ENCODE data around the gene RAP1GAP2.

DNA sequence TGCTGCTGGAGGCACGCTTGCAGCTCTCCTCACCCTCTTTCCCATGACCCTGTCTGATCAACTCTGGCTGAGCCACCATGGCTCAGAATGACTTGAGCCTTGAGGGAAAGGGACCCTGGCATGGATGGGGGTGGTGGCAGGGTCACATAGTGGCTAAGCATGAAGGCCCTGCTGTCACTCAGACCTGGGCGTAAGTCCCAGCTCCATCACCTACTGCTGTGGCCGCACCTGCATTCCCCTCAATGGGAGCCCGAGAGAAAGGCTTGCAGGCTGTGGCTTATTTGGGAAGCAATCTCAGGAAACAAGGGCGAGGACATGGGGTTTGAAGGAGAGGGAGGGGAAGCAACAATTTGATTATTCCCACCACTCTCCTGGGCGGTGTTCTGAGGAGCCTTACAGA, 17.7 kb upstream of the RAP1GAP2 start:
- no peak for TF ChIP-seq EZH2phosphoT487 (IDR thresholded peaks at IDR 0.05; ENCODE audit: borderline replicate concordance, low read depth, low read length)
- TF ChIP-seq, protein P1, sequence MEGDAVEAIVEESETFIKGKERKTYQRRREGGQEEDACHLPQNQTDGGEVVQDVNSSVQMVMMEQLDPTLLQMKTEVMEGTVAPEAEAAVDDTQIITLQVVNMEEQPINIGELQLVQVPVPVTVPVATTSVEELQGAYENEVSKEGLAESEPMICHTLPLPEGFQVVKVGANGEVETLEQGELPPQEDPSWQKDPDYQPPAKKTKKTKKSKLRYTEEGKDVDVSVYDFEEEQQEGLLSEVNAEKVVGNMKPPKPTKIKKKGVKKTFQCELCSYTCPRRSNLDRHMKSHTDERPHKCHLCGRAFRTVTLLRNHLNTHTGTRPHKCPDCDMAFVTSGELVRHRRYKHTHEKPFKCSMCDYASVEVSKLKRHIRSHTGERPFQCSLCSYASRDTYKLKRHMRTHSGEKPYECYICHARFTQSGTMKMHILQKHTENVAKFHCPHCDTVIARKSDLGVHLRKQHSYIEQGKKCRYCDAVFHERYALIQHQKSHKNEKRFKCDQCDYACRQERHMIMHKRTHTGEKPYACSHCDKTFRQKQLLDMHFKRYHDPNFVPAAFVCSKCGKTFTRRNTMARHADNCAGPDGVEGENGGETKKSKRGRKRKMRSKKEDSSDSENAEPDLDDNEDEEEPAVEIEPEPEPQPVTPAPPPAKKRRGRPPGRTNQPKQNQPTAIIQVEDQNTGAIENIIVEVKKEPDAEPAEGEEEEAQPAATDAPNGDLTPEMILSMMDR (conservative IDR thresholded peaks at IDR 0.05; ENCODE audit: low read length) = no peak
